ENCODE data around the gene SLC35F1. TPM values are rescaled to one million over a fixed set of nuclear protein-coding genes. Genes with fewer than 3 reads are reported as not detected.
"Not testable (repeated sequence)": the region's sequence is repeated elsewhere in the genome, so short reads cannot be mapped to it uniquely, and the experiment has no call there.

Gene SLC35F1
- total RNA-seq, 1 experiment from 2014 or later = 10.1 TPM

- Histone ChIP-seq H3K4me3 (ENCODE audit: insufficient read depth, low read depth, low read length) (no peak overlapping the region), H3K27me3 (ENCODE audit: control insufficient read depth, insufficient read depth, low read length) (no peaks in the 10 kb centered on the region), H3K36me3 (replicated peaks; ENCODE audit: control insufficient read depth, insufficient read depth, low read length) (no peaks in the 10 kb centered on the region)
- DNase-seq = no peak
These were observed 31.4 kb downstream of the SLC35F1 start for GRCh38 chr6:117938311-117938995.

GRCh38 chr6:117947234-117947633, 40.2 kb downstream of the SLC35F1 start:
- Histone ChIP-seq H3K27me3 (ENCODE audit: control insufficient read depth, insufficient read depth, low read length) (no peaks in the 10 kb centered on the region), H3K4me3 (ENCODE audit: insufficient read depth, low read depth, low read length) (no peak overlapping the region), H3K36me3 (replicated peaks; ENCODE audit: control insufficient read depth, insufficient read depth, low read length) (no peaks in the 10 kb centered on the region)
- no peak for DNase-seq

- H3K4me3 ChIP-seq (ENCODE audit: insufficient read depth, low read depth, low read length) = no peak overlapping the region
- no peaks in the 10 kb centered on the region for H3K27me3 ChIP-seq (ENCODE audit: control insufficient read depth, insufficient read depth, low read length)
- H3K36me3 ChIP-seq (replicated peaks; ENCODE audit: control insufficient read depth, insufficient read depth, low read length) = no peaks in the 10 kb centered on the region
- DNase-seq = peak; percentile 46
These were observed 44.7 kb downstream of the SLC35F1 start for GRCh38 chr6:117951783-117952182.

DNA sequence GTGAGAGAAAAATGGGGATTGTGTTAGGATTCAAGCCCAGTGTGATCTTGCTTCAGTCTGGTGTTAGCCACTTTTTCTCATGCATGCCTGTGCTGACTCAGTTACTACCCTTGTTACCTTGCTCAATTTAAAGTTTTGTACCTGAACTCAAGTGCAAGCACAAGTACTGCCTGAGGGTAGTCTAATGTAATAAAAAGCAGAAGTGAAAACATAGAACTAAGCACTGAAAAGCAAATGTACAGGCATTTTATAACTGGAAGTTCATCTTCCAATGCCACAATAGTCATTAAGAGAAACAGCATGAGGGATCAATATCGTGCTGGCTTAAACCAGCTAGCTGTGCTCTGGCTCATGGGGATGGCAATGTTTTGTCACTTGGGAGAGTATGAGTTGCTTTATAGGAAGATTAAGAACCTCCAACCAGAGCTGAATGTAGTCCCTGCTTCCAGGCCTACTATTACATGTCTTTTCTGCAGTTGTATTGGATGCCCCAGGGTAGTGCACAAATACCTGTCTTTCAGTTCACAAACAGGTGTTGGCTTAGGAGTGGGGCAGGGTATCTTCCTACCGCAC, 48.7 kb downstream of the SLC35F1 start:
- no peak for DNase-seq
- no peaks in the 10 kb centered on the region for H3K27me3 ChIP-seq (ENCODE audit: control insufficient read depth, insufficient read depth, low read length)
- no peaks in the 10 kb centered on the region for H3K36me3 ChIP-seq (replicated peaks; ENCODE audit: control insufficient read depth, insufficient read depth, low read length)
- H3K4me3 ChIP-seq (ENCODE audit: insufficient read depth, low read depth, low read length) = no peak overlapping the region

DNA sequence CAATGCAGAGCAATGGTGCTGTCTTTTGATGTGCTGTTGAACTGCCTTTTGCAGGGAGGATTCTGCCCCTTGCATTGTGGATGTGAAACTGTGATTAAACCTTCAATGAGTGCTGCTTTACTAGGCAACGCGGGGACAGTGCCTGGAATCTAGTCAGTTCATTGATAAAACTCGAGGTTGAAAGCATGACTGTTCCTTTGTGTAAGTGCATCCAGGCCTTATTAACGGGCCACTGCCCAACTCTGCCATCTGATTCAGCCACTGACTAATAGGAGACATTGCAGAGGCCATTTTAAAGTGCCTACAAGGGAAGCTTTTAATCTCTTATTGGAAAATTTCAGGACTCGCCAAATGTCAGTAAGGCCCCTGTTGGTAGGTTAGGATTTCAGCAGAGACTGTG, 49.3 kb downstream of the SLC35F1 start:
- Histone ChIP-seq H3K36me3 (replicated peaks; ENCODE audit: control insufficient read depth, insufficient read depth, low read length) (no peaks in the 10 kb centered on the region), H3K27me3 (ENCODE audit: control insufficient read depth, insufficient read depth, low read length) (no peaks in the 10 kb centered on the region), H3K4me3 (ENCODE audit: insufficient read depth, low read depth, low read length) (no peak overlapping the region)
- DNase-seq = no peak

GRCh38 chr6:117958536-117958935, 51.5 kb downstream of the SLC35F1 start:
- Histone ChIP-seq H3K27me3 (ENCODE audit: control insufficient read depth, insufficient read depth, low read length) (no peaks in the 10 kb centered on the region), H3K36me3 (replicated peaks; ENCODE audit: control insufficient read depth, insufficient read depth, low read length) (no peaks in the 10 kb centered on the region), H3K4me3 (ENCODE audit: insufficient read depth, low read depth, low read length) (no peak overlapping the region)
- DNase-seq = no peak

DNA sequence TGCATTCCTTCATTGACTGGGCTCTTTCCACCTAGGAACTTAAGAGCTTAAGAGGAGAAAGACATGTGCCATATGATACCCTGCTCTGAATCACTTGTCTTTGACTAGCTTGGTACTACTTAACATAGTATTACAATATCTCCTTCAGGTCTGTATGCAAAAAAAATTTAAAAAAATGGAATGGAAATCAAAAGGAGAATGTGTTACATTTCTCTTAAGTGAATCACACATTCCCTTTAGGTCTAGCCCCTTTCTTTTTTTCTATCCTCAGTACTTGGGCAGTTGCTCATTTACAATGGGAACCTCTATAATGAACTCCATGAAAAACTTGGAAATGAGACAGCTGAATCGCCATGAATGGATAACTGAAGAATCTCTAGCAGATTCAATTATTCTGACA, 53.8 kb downstream of the SLC35F1 start:
- Histone ChIP-seq H3K36me3 (replicated peaks; ENCODE audit: control insufficient read depth, insufficient read depth, low read length) (no peaks in the 10 kb centered on the region), H3K27me3 (ENCODE audit: control insufficient read depth, insufficient read depth, low read length) (no peaks in the 10 kb centered on the region), H3K4me3 (ENCODE audit: insufficient read depth, low read depth, low read length) (no peak overlapping the region)
- no peak for DNase-seq

- H3K36me3 ChIP-seq (replicated peaks; ENCODE audit: control insufficient read depth, insufficient read depth, low read length) = no peaks in the 10 kb centered on the region
- no peak overlapping the region for H3K4me3 ChIP-seq (ENCODE audit: insufficient read depth, low read depth, low read length)
- DNase-seq = no peak
- H3K27me3 ChIP-seq (ENCODE audit: control insufficient read depth, insufficient read depth, low read length) = no peaks in the 10 kb centered on the region
These were observed 54.2 kb downstream of the SLC35F1 start for GRCh38 chr6:117961301-117961700.

DNA sequence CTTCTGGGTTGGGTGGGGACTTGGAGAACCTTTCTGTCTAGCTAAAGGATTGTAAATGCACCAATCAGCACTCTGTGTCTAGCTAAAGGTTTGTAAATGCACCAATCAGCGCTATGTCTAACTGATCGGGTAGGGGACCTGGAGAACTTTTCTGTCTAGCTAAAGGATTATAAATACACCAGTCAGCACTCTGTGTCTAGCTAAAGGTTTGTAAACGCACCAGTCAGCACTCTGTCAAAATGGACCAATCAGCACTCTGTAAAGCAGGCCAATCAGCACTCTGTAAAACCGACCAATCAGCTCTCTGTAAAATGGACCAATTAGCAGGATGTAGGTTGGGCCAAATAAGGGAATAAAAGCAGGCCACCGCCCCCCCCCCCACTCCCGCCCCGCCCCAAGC, 58.7 kb downstream of the SLC35F1 start:
- not testable (repeated sequence) for H3K27me3 ChIP-seq (ENCODE audit: control insufficient read depth, insufficient read depth, low read length); H3K4me3 ChIP-seq (ENCODE audit: insufficient read depth, low read depth, low read length); DNase-seq

DNA sequence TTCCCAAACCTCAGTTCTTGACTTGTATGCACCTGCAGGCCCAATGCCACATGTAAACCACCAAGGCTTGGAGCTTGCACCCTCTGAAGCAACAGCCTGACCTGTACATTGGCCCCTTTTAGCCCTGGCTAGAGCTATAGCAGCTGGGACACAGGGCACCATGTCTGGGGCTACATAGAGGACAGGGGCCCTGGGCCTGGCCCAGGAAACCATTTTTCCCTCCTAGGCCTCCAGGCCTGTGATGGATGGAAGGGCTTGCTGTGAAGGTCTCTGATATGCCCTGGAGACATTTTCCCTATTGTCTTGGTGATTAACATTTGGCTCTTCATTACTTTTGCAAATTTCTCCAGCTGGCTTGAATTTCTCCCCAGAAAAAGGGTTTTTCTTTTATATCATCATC, 64.6 kb downstream of the SLC35F1 start:
- DNase-seq = no peak
- Histone ChIP-seq H3K4me3 (ENCODE audit: insufficient read depth, low read depth, low read length) (no peak overlapping the region), H3K27me3 (ENCODE audit: control insufficient read depth, insufficient read depth, low read length) (no peaks in the 10 kb centered on the region), H3K36me3 (replicated peaks; ENCODE audit: control insufficient read depth, insufficient read depth, low read length) (no peaks in the 10 kb centered on the region)

More for the DNA sequence above, 58.7 kb downstream of the SLC35F1 start:
- H3K36me3 ChIP-seq (replicated peaks; ENCODE audit: control insufficient read depth, insufficient read depth, low read length) = not testable (repeated sequence)

- Histone ChIP-seq H3K4me3 (ENCODE audit: insufficient read depth, low read depth, low read length) (no peak overlapping the region), H3K27me3 (ENCODE audit: control insufficient read depth, insufficient read depth, low read length) (no peaks in the 10 kb centered on the region), H3K36me3 (replicated peaks; ENCODE audit: control insufficient read depth, insufficient read depth, low read length) (no peaks in the 10 kb centered on the region)
- DNase-seq = no peak
These were observed 68.0 kb downstream of the SLC35F1 start for GRCh38 chr6:117974914-117975627.

GRCh38 chr6:117976030-117976651, 69.1 kb downstream of the SLC35F1 start:
- no peaks in the 10 kb centered on the region for H3K36me3 ChIP-seq (replicated peaks; ENCODE audit: control insufficient read depth, insufficient read depth, low read length)
- no peaks in the 10 kb centered on the region for H3K27me3 ChIP-seq (ENCODE audit: control insufficient read depth, insufficient read depth, low read length)
- DNase-seq = peak; percentile 45
- H3K4me3 ChIP-seq (ENCODE audit: insufficient read depth, low read depth, low read length) = no peak overlapping the region

DNA sequence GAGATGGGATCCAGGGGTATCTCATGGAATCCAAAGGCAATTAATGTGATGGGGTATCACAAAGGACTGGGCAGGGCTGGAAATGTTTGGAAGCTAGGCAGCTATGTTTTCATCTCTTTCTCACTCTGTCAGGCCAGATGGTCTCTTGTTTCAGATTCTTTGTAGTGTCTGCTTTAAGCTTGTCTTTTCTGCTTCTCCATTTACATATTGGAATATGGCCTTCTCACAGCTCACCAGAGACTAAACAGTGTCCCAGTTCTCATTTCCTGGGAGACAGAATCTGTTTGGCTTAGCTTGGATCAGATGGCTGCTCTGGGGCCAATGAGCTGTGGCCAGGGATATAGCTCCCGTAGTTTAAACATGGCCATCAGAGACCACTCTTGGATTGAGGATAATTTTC, 78.9 kb downstream of the SLC35F1 start:
- Histone ChIP-seq H3K4me3 (ENCODE audit: insufficient read depth, low read depth, low read length) (no peak overlapping the region), H3K36me3 (replicated peaks; ENCODE audit: control insufficient read depth, insufficient read depth, low read length) (no peaks in the 10 kb centered on the region), H3K27me3 (ENCODE audit: control insufficient read depth, insufficient read depth, low read length) (no peaks in the 10 kb centered on the region)
- no peak for DNase-seq

DNA sequence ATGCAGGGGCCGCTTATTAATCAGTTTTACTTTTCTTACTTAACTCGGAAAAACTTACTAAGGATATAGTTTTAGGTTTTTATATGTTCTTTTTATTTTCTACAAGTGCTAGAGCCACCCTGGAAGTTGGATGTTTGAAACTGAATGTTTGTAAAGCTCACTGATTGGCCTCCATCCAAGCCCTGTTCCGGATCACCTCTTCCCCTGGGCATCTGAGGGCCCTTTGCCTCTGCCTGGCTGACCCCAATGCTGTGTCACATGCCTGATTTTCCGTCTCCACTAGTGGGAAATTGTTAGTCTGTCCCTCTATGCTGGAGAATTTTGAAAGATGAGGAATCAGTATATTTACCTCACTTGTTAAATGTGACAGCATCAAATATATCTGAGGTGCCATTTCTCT, 79.3 kb downstream of the SLC35F1 start:
- no peak for DNase-seq
- Histone ChIP-seq H3K36me3 (replicated peaks; ENCODE audit: control insufficient read depth, insufficient read depth, low read length) (no peaks in the 10 kb centered on the region), H3K4me3 (ENCODE audit: insufficient read depth, low read depth, low read length) (no peak overlapping the region), H3K27me3 (ENCODE audit: control insufficient read depth, insufficient read depth, low read length) (no peaks in the 10 kb centered on the region)

- H3K4me3 ChIP-seq (ENCODE audit: insufficient read depth, low read depth, low read length) = no peak overlapping the region
- no peak for DNase-seq
- no peaks in the 10 kb centered on the region for H3K27me3 ChIP-seq (ENCODE audit: control insufficient read depth, insufficient read depth, low read length)
- H3K36me3 ChIP-seq (replicated peaks; ENCODE audit: control insufficient read depth, insufficient read depth, low read length) = no peaks in the 10 kb centered on the region
These were observed 82.0 kb downstream of the SLC35F1 start for GRCh38 chr6:117989086-117989485.
